LNCaP clone FGC (cell line): Measurements from ENCODE around the gene CCND3.
A peak's percentile ranks its signal among the peaks of the same experiment; 100 is the strongest.

Experiments used
- DNase-seq: peaks from one replicate; pipeline ENCODE4 v3.0.0-alpha.2; 2011; ENCODE audit warnings: low read depth
- H3K4me3 ChIP-seq: 2 replicates; pipeline ENCODE4 v1.5.1; 2011; ENCODE audit warnings: mild to moderate bottlenecking, low read depth, low read length, control low read depth
- TF ChIP-seq, protein P1 (sequence below): IDR thresholded peaks from 2 replicates; pipeline ENCODE4 v1.5.1; 2012; ENCODE audit warnings: mild to moderate bottlenecking; ENCODE audit not compliant: control insufficient read depth, insufficient read depth; ENCODE audit errors: extremely low read depth

The CCND3 gene

GRCh38 chr6:41921712-41921998 lies 20.0 kb downstream of the CCND3 start:
- DNase-seq = no peak
- TF ChIP-seq, protein P1, sequence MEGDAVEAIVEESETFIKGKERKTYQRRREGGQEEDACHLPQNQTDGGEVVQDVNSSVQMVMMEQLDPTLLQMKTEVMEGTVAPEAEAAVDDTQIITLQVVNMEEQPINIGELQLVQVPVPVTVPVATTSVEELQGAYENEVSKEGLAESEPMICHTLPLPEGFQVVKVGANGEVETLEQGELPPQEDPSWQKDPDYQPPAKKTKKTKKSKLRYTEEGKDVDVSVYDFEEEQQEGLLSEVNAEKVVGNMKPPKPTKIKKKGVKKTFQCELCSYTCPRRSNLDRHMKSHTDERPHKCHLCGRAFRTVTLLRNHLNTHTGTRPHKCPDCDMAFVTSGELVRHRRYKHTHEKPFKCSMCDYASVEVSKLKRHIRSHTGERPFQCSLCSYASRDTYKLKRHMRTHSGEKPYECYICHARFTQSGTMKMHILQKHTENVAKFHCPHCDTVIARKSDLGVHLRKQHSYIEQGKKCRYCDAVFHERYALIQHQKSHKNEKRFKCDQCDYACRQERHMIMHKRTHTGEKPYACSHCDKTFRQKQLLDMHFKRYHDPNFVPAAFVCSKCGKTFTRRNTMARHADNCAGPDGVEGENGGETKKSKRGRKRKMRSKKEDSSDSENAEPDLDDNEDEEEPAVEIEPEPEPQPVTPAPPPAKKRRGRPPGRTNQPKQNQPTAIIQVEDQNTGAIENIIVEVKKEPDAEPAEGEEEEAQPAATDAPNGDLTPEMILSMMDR = no peak

DNA sequence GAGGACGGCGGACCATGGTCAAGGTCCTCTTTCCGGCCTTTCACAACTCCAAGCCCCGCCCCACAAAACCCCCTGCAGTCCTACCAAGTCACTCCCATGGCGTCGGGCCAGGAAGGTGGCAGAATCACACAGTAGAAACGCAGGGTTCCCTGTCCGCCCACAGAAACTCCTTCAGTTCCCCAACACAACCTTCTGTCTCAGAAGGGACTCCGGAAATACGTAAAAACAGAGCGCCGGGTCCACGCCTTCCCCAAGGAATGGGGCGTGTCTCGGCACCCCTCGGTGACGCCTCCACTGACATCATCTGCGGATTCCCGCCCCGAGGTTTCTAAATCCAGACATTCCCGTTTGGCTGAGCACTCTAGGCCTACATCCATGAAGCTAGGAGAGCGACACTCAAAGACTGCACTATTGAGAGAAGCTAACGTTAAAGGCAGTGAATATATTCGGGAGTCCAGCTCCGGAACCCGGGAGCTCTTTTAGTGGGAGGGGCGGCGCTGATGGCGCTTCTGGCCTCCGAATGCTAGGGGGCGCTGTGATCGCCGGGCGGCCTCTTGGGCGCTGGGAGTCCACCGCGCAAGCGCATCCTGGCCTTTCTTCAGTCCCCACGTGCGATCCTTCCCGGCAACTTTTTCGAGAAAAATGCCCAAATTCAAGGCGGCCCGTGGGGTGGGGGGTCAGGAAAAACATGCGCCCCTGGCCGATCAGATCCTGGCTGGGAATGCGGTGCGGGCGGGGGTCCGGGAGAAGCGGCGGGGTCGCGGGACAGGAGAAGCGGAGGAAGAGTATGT lies 20.5 kb downstream of the CCND3 start, which contains the start of the genes BYSL and MED20:
BYSL (plus strand) TSS at position 579 of the 791 bp plus-strand sequence; CDS start at position 643, 64 bp downstream.
MED20 (minus strand) TSS at position 219 of the 791 bp plus-strand sequence; CDS start at position 98, 121 bp downstream.
- TF ChIP-seq, protein P1 = peak; percentile 78
- DNase-seq = peak; percentile 74
- peak within 1 kb of the TSS; percentile 99 for H3K4me3 ChIP-seq

More at GRCh38 chr6:41921712-41921998, 20.0 kb downstream of the CCND3 start:
- peak overlapping the region; percentile 99 for H3K4me3 ChIP-seq

GRCh38 chr6:41917528-41917927 lies 24.1 kb downstream of the CCND3 start:
- no peak overlapping the region for H3K4me3 ChIP-seq
- DNase-seq = no peak
- TF ChIP-seq, protein P1 = no peak

DNA sequence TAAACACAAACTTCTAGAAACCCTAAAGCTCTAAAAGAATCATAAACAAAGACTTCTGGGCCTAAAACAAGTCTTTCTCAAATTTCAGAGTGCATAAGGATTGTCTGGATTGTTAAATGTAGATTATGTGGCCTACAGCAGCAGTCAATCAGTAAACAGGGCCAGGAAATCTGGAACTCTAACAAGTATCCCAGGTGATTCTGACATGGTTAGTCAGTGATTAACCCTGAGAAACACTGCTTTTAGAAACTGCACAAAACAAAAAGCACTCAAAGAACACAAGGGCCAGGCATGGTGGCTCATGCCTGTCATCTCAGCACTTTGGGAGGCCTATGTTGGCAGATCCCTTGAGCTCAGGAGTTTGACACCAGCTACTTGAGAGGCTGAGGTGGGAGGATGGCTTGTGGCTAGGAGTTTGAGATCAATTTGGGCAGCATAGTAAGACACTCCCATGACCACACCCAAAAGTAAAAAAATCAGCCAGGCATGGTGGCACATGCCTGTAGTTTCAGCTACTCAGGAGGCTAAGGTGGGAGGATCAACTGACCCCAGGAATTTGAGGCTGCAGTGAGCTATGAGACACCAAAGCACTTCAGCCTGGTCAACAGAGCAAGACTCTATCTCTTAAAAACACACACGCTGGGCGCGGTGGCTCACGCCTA lies 26.6 kb downstream of the CCND3 start:
- no peak for DNase-seq
- no peak overlapping the region for H3K4me3 ChIP-seq
- TF ChIP-seq, protein P1 = no peak

- TF ChIP-seq, protein P1 = no peak
- H3K4me3 ChIP-seq = no peak overlapping the region
Measured at GRCh38 chr6:41914343-41914742, 27.3 kb downstream of the CCND3 start.

DNA sequence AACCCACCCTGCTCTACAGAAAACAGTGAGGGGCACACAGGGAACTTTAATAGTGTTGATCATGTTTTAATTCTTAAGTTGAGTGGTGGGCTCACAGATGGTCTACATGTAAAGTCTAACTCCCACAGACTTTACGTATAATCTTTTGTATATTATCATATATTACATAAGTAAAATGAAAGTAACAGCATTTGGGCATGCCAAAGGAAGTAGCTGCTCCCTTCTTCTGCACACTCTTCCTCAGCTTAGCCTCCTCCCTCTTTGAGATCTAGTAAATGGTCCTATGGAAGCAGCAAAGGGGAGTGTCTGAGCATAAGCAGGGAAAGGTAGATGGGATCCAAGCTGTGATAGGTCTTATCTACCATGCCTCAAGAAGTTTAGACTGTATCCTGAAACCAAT lies 31.9 kb downstream of the CCND3 start:
- DNase-seq = no peak
- no peak overlapping the region for H3K4me3 ChIP-seq
- TF ChIP-seq, protein P1 = no peak

More at GRCh38 chr6:41914343-41914742, 27.3 kb downstream of the CCND3 start:
- no peak for DNase-seq
